Body of pancreas (tissue), 4 donors: ENCODE results near the gene DOK5.

Source experiments
- POLR2A ChIP-seq, 3 donors: fragments of 450-650 bp; IDR thresholded peaks; one replicate each; pipeline ENCODE4 v1.6.1; 2016; ENCODE audit warnings: antibody characterized with exemption in 3 of 3, mild to moderate bottlenecking in 2 of 3
- TF ChIP-seq, protein P1 (sequence below), 7 experiments: fragments of 450-650 bp in 4 of 7; fragments of 200-600 bp in 3 of 7; sonication (generic) in 3 of 7; IDR thresholded peaks; one replicate each; pipeline ENCODE4 v1.5.1; 2016 to 2019; ENCODE audit warnings: antibody characterized with exemption in 7 of 7

DNA sequence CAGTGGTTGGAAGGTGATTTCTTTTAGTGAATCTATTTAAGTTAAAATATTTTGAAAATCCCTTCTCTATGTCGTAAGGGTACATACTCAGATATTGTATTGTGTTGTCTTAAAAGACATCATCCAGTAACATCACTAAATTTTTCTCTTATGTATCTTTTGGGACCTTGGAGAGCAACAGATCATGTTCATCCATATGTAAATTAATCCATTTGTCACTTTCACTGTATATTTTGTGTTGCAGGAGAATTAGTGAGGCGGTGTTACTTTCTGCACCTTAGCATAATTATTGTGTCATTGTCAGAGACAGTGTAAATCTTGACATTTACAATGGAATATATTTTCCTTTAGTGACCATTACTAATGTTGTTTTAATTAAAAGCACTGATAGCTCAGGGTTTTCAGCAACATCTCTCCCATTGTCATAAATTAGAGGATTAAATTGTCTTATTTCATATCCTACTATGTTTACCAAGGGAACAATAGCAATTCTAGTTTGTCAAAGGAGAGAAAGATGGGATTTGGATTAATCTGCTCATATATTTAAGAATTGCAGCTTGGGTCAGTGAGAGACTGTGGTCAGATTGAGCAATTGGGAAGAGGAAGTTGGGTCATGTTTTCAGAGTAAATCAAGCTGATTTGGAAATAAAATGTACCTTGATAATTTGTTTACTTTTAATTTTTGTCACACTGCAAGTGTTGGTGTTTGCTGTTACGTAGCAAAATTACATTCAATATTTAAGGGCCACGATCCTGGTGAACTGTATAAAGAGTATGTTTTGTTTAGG, 22.7 kb downstream of the DOK5 start:
- TF ChIP-seq POLR2A (IDR thresholded peaks at IDR 0.05): no peak
- TF ChIP-seq, protein P1, sequence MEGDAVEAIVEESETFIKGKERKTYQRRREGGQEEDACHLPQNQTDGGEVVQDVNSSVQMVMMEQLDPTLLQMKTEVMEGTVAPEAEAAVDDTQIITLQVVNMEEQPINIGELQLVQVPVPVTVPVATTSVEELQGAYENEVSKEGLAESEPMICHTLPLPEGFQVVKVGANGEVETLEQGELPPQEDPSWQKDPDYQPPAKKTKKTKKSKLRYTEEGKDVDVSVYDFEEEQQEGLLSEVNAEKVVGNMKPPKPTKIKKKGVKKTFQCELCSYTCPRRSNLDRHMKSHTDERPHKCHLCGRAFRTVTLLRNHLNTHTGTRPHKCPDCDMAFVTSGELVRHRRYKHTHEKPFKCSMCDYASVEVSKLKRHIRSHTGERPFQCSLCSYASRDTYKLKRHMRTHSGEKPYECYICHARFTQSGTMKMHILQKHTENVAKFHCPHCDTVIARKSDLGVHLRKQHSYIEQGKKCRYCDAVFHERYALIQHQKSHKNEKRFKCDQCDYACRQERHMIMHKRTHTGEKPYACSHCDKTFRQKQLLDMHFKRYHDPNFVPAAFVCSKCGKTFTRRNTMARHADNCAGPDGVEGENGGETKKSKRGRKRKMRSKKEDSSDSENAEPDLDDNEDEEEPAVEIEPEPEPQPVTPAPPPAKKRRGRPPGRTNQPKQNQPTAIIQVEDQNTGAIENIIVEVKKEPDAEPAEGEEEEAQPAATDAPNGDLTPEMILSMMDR (IDR thresholded peaks at IDR 0.05): no peak
